Raji (cell line): ENCODE data around the gene PLEKHM3.
A peak's percentile ranks its signal among the peaks of the same experiment; 100 is the strongest.

Source experiments
- POLR2A ChIP-seq: IDR thresholded peaks from 2 replicates; pipeline ENCODE4 v1.6.1; 2011; ENCODE audit warnings: low read depth, low read length, control low read depth; ENCODE audit not compliant: insufficient read depth

The PLEKHM3 gene, protein sequence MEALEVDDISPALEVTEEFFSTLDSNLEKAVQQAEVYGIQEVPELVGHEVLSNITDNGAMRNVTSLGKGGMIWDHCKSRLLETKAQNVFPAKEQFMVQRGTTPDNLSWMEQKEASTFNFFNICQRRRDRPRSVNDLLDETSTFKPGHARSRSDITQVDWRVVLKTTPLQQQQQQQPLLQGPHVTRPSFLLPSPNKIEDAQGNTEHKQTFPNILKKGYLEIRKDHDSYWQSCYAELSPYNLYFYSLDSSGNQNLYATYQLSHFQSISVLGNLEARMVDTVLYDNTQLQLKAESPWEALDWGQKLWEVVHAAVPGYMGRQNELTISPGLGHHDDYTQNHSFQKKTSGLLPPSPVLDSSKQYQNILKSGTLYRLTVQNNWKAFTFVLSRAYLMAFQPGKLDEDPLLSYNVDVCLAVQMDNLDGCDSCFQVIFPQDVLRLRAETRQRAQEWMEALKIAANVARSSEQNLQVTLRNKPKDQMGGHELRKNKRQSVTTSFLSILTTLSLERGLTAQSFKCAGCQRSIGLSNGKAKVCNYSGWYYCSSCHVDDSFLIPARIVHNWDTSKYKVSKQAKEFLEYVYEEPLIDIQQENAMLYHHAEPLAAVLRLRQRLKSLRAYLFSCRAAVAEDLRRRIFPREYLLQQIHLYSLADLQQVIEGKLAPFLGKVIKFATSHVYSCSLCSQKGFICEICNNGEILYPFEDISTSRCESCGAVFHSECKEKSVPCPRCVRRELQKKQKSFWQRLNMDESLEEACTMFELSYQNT

DNA sequence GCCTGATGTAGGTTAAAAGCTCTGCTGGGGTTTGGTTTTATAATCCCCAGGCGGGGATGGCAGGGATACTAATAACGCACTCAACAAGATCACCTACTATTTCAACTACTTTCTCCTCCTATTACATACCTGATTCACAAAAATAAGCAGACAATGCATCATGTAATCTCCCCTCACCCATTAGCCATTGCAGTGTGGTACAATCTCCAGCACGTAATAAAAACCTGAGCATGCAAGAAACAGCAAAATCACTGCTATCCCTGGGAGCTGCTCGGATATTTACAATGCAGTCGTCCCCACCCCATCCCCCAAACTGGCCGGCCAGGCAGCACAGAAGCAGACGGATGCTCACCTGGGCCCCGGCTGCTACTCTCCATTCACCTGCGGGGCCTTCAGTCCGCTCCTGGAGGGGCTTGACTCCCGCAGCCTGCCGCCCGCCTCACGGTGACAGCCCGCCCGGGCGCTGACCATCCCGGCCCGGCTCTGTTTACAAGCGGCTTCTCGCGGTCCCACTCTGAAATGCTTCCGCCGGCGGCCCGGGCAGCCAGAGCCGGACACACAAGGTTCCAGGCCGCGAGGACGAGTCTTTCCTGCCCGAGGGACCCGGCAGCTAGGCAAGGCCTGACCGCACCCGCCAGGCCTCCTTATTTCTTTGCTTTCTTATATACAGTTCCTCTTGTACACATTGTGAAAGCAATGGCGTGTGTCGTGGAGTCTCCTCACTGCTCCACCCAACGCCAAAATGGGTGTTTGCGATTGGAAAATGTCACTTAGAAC is at the start of gene PLEKHM3:
Gene PLEKHM3, minus strand, starts transcription at position 491 of the 777 bp plus-strand sequence. CDS start 23,888 bp downstream, outside the sequence.
- peak; percentile 78 for TF ChIP-seq POLR2A

DNA sequence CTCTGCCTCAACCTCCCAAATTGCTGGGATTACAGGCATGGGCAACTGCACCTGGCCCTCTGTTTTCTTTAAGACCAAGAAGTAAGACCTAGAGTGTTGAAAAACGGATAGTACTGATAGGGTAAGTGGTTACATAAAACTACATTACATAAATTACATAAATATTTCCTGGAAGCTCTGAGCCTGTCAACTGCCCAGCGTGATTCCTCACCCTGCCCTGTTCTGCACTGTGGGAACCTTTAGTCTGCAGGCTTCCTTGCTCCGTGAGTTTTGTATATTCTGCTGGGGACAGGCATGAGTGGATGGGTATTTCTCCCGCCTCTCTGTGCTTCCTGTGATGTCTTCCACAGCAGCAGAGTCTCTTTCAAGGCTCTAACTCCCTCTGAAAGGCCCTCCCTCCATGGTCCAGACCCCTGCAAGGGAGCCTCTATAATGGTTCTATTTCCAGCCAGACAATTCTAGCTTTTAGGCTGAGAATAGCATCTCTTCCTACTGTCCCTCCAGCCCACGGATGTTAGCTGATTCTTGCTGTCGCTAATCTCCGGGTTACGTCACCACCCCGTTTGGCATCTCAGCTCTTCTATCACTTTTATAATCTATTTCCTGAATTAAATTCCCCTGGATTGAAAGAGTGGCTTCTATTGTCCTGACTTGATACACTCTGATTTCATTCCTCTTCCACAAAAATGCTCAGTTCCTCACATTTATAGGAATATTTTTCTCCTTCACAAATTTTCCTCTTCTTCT is 49.5 kb upstream of the PLEKHM3 start:
- TF ChIP-seq POLR2A: no peak

DNA sequence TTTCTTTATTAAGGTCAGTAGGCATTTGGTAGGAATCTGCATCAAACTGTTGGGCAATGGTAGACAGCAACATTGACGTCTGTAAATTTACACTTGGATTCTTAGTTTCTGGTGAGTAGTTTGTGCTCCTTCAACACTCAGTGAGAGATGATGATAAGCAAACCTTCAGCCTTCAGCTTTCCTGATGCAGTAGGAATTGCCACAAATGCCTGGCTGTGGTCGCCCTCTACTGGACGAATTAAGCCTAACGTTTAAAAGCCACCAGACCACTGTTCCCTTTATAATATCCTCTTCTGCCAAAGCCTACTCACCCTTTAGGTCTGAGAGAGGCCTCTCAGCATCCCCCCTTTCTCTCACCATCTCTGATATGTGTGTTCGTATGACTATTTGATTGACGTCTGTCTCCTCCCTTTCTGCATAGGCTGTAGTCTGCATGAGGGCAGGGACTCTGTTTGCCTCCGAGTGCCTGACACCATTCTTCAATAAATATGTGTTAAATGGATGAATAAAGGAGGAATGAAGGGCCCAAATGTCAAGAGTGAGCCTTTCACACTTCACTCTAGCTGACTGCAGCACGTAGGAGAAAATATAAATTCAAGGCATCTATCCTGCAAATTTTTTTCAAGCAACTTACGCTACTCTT is 47.0 kb upstream of the PLEKHM3 start:
- TF ChIP-seq POLR2A: no peak

DNA sequence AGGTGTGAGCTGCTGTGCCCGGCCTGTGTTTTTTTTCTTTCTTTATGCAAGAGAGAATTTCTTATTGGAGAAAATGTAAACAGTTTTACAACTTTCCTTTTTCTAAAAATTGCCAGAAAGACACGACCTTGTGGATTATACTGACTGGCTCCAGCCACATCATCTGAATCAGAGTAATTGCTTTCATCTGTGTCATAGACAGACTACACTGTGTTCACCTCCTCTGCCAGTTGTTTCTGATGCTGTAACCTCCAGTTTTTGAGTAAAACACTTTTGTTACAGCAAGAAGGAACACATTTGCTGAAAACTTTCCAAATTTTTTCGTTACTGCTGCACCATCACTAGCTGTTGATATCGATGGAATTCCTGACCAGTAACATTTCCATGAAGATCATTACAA is 43.9 kb upstream of the PLEKHM3 start:
- no peak for TF ChIP-seq POLR2A

DNA sequence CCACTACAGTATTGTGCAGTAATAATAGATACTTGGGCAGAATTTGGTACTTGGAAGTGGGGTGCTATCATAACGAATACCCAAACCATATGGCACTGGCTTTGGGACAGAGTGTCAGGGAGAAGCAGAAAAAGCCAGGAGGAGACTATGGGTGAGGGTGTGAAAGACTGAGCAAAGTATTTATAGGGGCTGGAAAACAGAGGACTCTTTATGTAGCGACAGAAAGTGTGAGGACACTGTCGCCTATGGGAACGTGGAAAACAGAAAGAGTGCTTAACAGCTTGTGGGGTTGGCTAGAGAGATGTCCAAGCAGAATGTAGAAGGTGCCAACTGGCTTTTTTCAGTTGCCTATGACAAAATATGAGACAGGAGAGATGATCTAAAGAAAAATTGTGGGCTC is 40.7 kb upstream of the PLEKHM3 start:
- TF ChIP-seq POLR2A: no peak

DNA sequence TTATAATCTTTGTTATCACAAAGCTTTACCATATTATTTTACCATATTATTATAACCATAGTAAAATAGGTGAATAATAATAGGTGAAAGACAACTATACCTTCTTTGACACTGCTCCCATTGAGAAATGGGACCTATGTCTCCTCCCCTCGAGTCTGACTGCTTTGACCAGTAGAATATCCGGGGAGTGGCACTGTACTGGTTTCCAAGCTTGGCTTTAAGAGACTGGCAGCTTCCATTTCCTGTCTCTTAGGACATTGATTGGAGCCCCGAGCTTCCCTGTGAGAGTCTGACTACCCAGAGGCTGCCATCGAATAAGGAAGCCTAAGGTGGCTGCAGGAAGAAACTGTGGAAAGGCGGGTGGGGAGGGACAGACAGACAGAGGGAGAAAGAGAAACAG is 40.1 kb upstream of the PLEKHM3 start:
- TF ChIP-seq POLR2A: no peak

DNA sequence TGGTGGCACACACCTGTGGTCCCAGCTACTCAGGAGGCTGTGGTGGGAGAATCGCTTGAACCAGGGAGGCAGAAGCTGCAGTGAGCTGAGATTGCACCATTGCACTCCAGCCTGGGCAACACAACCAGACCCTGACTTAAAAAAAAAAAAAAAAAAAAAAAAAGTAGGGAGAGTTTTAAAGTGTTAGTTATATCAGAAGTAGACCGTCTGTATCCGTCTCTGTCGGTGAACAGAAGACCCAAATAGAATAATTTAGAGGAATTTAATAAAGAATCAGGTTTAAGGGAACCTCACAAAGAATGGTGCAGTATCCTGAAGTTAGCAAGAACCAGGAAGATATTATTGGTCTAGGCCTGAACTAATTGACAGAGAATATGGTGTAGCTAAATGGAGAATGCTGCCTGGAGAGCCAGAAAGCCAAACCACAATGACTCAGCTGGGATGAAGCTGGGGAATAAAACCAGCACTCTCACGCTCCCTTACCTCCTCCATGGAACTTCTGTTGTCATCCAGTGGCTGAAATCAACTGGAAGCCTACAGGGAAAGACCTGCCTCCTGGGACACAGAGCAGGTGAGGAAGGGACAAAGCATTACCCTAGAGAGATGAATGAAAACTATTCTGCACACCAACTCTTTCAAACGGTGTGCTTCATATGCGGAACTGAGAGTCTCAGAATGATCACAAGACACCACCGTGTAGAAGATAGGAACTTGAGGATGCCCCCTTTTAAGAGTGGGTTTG is 39.1 kb upstream of the PLEKHM3 start:
- TF ChIP-seq POLR2A: no peak

DNA sequence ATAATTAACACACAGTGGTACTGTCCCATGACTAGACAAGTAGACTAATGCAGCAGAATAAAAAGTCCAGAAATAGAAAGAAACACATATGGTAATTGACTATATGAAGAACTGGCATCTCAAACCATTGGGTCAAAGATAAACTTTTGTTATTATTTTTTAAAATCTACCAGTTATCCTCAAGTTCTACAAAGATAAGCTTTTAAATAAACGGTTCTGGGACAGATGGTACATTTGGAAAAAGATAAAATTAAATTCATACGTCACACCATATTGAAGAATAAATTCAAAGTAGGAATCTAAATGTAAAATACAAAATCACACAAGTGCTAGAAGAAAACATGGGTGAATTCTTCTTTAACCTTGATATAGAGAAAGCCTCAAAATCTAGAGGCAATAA is 37.6 kb upstream of the PLEKHM3 start:
- TF ChIP-seq POLR2A: no peak

DNA sequence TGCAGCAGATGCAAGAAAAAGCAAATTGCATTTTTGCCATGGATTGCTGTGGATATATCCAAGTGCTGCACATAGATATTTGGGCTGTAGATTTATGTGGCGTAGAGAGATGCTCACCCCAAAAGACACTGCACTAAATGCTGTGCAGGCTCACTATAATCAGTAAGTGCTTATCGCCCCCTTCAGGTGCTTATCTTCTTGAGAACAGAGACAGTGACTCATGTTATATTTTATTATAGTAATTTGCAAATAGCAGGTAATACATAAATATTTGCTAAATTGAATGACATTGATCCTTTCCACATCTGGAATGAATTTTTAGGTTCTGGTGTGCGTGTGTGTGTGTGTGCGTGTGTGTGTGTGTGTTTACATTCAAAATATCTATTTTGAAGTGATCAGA is 36.8 kb upstream of the PLEKHM3 start:
- TF ChIP-seq POLR2A: no peak

DNA sequence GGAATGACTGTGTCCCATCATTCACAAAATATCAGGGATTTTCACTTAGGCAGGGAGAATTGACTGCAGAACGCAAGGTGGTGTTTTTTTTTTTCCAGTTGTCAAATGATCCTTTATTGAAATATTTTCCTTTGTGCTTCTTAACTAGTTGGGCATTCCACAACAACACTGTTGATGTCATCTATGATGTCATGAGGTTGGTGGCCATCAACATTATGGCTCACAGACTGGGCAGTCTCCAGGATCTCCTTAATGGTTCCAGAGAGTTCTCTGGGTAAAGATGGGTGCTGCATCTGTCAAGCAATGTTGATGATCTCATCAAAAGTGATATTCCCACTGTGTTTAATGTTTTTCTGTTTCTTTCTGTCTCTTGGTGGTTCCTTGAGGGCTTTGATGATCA is 31.8 kb upstream of the PLEKHM3 start:
- TF ChIP-seq POLR2A: no peak

DNA sequence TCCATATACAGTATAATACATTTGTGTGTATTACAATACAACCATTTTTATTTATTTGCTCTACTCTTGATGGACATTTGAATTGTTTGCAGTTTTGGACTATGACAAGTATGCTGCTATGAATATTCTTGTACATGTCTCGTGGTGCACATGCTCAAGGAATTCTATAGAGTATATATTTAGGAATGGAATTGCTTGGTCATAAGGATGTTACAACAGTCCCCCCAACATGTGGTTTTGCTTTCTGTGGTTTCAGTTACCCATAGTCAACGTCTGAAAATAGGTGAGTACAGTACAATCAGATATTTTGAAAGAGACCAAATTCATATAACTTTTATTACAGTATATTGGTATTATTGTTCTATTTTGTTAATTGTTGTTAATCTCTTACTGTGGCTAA is 24.1 kb upstream of the PLEKHM3 start:
- TF ChIP-seq POLR2A: no peak

DNA sequence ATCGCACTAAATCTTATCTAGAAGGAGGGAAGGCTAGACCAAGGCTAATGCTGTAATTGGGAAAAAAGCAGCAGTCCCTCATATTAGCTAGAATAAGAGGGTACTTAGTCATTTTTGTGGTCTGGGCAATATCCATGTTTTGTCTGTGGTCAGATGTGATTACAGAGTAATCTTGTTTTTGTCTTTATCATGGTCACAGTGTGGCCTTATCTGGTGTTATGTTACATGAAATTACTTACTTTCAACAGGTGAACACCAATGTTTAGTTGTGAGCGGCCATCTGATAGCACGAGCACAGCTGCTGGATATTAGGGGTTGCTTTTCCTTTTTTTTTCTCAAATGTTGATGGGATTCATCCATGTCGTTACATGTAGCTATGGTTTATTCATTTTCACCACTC is 23.7 kb upstream of the PLEKHM3 start:
- no peak for TF ChIP-seq POLR2A

DNA sequence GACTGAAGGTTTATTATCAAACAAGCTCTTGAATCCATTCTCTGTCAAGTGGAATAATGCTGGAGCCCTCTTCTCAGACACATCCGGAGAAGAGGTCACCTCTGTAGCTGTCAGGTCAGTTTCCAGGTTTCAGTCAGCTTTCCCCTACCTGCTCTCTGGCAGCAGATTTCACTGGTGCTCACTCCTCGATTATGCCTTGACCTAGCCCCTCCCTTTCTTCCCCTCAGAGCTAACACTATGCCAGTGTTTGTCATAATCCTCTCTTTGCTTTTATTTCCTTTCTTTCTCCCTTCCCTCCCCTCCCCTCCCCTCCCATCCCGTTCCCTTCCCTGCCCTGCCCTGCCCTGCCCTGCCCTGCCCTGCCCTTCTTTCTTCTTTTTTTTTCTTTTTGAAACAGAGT is 22.5 kb upstream of the PLEKHM3 start:
- TF ChIP-seq POLR2A: no peak

DNA sequence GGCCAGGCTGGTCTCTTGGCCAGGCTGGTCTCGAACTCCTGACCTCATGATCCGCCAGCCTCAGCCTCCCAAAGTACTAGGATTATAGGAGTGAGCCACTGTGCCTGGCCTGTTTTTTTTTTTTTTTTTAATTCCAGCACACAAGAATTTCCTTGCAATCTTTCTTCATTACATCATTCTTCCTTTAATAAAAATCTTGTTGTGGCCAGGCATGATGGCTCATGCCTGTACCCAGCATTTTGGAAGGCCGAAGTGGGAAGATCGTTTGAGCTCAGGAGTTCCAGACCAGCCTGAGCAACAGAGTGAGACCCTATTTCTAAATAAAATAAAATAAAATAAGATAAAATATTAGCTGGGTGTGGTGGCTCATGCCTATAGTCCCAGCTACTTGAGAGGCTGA is 21.4 kb upstream of the PLEKHM3 start:
- no peak for TF ChIP-seq POLR2A
